Cerebellar nuclear complex (tissue), 1 donor: ENCODE data around the gene ALDH4A1.
"Not testable (repeated sequence)": the region's sequence is repeated elsewhere in the genome, so short reads cannot be mapped to it uniquely, and the experiment has no call there.

Experiments used
- DNase-seq, 2 experiments: peaks; one replicate each; lab custom pipeline; 2025; lab: John Stamatoyannopoulos, UW

The ALDH4A1 gene

GRCh38 chr1:18877282-18877681 is 25.1 kb downstream of the ALDH4A1 start:
- DNase-seq, result no peak

DNA sequence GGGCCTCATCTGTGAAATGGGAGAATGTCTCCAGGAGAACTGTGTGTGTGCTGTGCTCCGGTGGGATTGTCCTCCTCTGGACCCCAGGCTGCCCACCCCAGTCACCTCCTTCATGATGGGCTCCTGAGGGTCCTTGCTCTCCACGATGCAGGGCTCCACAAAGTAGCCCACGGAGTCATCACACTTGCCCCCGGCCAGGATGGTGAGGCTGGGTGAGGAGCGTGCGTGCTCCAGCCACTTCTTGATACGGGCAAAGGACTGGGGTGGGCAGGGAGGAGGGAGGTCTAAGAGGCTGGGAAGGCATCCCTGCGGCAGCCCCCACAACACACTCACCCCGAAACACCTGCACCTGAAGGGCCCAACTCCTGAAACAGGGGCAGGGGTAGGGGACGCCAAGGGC is 26.1 kb downstream of the ALDH4A1 start:
- DNase-seq, result no peak

GRCh38 chr1:18875796-18876128 is 26.6 kb downstream of the ALDH4A1 start:
- no peak for DNase-seq

DNA sequence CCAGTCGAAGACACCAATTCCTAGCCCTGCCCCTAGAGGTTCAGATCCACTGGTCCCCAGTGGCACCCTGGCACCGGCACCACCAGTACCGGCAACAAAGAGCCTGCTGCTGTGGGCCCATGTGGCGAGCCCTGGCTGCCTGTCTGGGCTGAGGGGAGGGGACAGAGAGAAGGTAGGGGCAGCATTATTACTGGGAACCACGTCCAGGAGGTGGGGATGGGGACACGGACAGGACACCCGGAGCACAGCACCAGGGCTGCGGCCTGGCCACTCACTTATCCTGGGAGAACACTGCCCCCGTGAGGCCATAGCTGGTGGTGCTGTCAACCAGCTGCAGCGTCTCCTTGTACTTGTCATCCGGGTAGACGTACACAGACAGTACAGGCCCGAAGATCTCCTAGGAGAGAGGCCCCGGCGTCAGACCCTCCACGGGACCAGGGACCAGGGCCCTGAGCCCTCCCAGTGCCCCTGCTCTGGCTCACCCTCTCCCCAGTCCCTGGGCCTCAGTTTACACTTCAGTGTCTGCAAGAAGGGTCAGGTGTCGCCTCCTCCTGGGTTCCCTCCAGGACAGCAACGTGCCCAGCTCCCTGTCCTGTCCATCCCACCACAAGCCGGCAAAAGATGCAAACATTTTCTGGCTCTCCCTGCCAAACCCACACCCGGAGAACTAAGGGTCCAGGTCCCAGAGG is 27.1 kb downstream of the ALDH4A1 start:
- DNase-seq, result peak in 1 of 2 experiments; percentile 5

DNA sequence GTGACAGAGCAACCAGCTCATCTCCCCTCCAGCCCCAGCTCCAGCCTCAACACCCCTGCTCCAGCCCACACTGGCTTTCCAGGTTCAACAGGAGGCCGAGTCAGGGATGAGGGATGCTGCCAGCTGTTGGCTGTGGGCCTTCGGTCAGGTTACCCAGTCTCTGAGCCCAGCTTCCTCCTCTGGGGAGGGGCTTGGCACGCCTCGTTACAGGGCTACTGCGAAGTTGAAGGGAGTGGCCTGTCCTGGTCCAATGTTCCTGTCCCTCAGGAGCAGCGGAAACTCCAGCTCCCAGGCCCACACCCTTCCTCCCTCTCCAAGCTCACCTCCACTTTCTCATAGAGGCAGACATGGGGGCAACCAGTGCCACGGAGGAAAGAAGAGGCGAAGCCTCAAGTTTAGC is 27.8 kb downstream of the ALDH4A1 start:
- DNase-seq, result no peak

- no peak for DNase-seq
Observed at GRCh38 chr1:18874036-18874435, 28.3 kb downstream of the ALDH4A1 start.

DNA sequence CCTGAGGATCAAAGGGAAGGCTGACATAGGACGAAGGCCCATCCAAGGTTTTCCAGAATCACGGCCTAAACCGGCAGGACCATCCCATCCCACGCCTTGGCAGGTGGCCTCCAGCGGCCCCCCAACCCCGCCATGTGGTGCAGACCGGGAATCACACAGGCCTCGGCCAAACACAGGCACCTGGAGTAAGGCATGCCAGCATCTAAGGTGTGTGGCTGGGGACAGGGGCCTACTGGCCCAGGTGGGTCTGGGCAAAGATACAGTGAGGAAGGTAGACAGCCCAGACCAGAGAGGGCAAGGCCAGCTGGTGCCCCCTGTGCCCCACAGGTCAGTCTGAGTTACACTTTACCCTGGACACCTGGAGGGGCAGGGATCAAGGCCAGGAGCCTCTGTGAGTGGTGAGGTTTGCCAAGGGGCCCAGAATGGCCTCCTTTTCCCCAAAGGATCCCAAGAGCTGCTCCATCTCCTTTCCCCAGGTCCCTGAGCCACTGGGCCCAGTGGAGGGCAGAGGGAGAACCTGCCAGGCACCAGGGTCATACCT is 30.2 kb downstream of the ALDH4A1 start:
- DNase-seq, result no peak

- DNase-seq, result no peak
Observed at GRCh38 chr1:18871401-18872070, 30.8 kb downstream of the ALDH4A1 start.

- DNase-seq, result no peak
Observed at GRCh38 chr1:18870957-18871356, 31.4 kb downstream of the ALDH4A1 start.

GRCh38 chr1:18870595-18870865 is 31.8 kb downstream of the ALDH4A1 start:
- DNase-seq, result not testable (repeated sequence)

- no peak for DNase-seq
Observed at GRCh38 chr1:18869847-18870594, 32.3 kb downstream of the ALDH4A1 start.

GRCh38 chr1:18868801-18869424 is 33.4 kb downstream of the ALDH4A1 start:
- no peak for DNase-seq

GRCh38 chr1:18868354-18868753 is 34.0 kb downstream of the ALDH4A1 start:
- DNase-seq, result no peak

- no peak for DNase-seq
Observed at GRCh38 chr1:18866846-18867245, 35.5 kb downstream of the ALDH4A1 start.

DNA sequence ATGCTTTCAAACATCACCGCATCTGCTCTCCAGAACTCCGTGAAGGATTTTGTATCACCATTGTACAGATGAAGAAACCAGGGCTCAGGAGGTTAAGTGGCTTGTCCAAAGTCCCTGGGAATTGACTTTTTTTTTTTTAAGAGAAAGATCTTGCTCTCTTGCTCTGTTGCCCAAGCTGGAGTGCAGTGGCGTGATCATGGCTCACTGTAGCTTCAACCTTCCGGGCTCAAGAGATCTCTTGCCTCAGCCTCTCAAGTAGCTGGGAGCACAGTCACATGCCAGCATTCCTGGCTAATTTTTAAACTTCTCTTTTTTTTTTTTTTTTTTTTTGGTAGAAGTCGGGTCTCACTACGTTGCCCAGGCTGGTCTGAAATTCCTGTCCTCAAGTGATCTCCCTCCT is 36.0 kb downstream of the ALDH4A1 start:
- no peak for DNase-seq

DNA sequence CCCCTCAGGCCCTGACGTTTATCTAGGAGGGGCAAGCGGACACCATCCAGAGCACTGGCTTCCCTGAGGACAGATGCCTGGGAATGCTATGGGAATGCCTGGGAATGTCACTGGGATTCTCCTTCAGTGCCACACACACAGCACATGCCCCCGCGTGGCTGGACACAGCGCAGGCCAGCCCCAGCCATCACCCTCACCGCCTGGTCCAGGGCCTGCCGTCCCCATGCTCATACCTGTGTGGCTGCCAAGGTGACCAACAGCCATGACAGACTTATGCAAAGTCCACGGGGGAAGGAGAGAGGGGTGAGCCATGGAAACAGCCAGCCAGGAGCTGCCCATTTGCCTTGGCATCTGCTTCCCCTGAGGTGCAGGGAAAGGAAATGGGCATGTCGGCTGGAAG is 37.2 kb downstream of the ALDH4A1 start:
- no peak for DNase-seq

- DNase-seq, result no peak
Observed at GRCh38 chr1:18861590-18861989, 40.8 kb downstream of the ALDH4A1 start.

DNA sequence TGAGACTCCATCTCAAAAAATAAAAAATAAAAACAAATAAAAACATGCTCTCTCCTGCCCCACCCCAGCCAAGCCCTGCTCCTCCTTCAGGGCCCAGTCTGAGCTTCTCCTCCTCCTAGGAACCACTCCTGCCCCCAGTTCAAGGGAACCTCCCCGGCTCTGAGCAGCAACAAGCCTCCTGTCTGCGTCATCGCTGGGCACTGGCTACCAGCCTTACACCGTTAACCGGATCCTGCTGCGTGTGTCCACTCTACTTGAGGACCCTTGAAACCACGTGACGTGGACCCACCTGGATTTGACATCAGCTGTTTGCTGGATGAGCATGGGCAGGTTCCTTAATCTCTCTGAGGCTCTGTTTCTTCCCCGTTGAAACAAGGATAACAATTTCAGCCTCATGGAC is 41.3 kb downstream of the ALDH4A1 start:
- DNase-seq, result no peak

DNA sequence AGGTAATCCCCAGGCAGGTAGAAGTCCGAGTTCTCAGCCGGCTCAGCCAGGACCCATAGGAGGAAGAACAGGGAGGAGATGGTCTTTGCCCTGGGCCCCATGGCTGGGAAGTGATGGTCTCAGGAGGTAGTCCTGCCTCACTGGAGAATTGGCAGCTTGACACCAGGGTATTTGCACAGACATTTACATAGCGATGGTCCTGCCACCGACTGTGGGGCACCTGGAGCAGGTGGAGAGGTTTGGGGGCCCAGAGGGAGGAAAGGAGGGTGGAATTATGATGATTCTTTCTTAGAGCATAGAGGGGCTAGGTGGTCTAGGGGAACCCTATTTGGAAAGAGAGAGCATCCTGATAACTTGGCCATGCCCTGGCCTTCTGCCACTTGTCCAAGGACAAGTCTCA is 42.8 kb downstream of the ALDH4A1 start, which contains the start of gene TAS1R2:
TSS of gene TAS1R2 (minus strand) at position 101 of the 400 bp plus-strand sequence. CDS start at position 101, 0 bp downstream.
- DNase-seq, result no peak

- no peak for DNase-seq
Observed at GRCh38 chr1:18858070-18858688, 44.2 kb downstream of the ALDH4A1 start.

GRCh38 chr1:18856435-18856834 is 45.9 kb downstream of the ALDH4A1 start:
- DNase-seq, result no peak

- no peak for DNase-seq
Observed at GRCh38 chr1:18855573-18855972, 46.8 kb downstream of the ALDH4A1 start.
